Measurements from ENCODE around the gene HTRA2. TPM values are rescaled to one million over a fixed set of nuclear protein-coding genes. Genes with fewer than 3 reads are reported as not detected.

The HTRA2 gene
- total and polyA plus RNA-seq, 12 donors = 19.1 to 47.4 (median 36.7) TPM

GRCh38 chr2:74504591-74504990, 25.1 kb upstream of the HTRA2 start:
- Histone ChIP-seq H3K36me3 (replicated peaks in 1 of 2) (peaks cover 0 to 12% of the 10 kb centered on the region in 2 donors), H3K9me3 (replicated peaks in 1 of 3) (no peaks in the 10 kb centered on the region), H3K27me3 (peaks cover 17% of the 10 kb centered on the region), H3K4me1 (replicated peaks in 1 of 2) (peaks cover 19 to 50% of the 10 kb centered on the region in 2 donors), H3K4me3 (no peak overlapping the region), H3K27ac (no peak overlapping the region)
- DNase-seq = no peak
- no peak for TF ChIP-seq CTCF (IDR thresholded peaks at IDR 0.05)
- intact Hi-C loops (cut with DNase I) = no loop called here
- WGBS, 4 donors = 94 to 100% (median 97%) methylated on average over 3 of the region's 3 CpGs

- H3K36me3 ChIP-seq (replicated peaks in 1 of 2) = peaks cover 0 to 12% of the 10 kb centered on the region in 2 donors
- H3K27me3 ChIP-seq = peaks cover 10% of the 10 kb centered on the region
- no peak for TF ChIP-seq POLR2A (IDR thresholded peaks at IDR 0.05)
- no peak for TF ChIP-seq CTCF (IDR thresholded peaks at IDR 0.05)
- intact Hi-C loops (cut with DNase I) = loop anchor here in 1 of 2 donors (2.0 kb wide), 1 partner anchor 23 kb away; the partner anchor contains the start of genes AUP1 and HTRA2
- no peak overlapping the region for H3K27ac ChIP-seq
- peaks cover 19 to 50% of the 10 kb centered on the region in 2 donors for H3K4me1 ChIP-seq (replicated peaks in 1 of 2)
- H3K9me3 ChIP-seq (replicated peaks in 1 of 3) = no peaks in the 10 kb centered on the region
- H3K4me3 ChIP-seq = peak overlapping the region in 1 of 4 donors; percentile 91
- WGBS, 4 donors = 91 to 96% (median 95%) methylated on average over 14 of the region's 14 CpGs
- no peak for DNase-seq
Observed at GRCh38 chr2:74505448-74506246, 24.1 kb upstream of the HTRA2 start.

- peaks cover 19% of the 10 kb centered on the region for H3K27me3 ChIP-seq
Observed at GRCh38 chr2:74507145-74507925, 22.4 kb upstream of the HTRA2 start, which contains the start of gene PCGF1. TSS of gene PCGF1 (minus strand) at chr2:74507695. CDS start at chr2:74507668, 27 bp downstream.

More at GRCh38 chr2:74507145-74507925, 22.4 kb upstream of the HTRA2 start, which contains the start of gene PCGF1:
- Histone ChIP-seq H3K27ac (peak within 1 kb of the TSS; percentile 29 to 100 (median 95)), H3K4me3 (peak within 1 kb of the TSS; percentile 5 to 91 (median 80)), H3K36me3 (replicated peaks in 1 of 2) (peaks cover 0 to 12% of the 10 kb centered on the region in 2 donors), H3K4me1 (replicated peaks in 1 of 2) (peaks cover 19 to 50% of the 10 kb centered on the region in 2 donors), H3K9me3 (replicated peaks in 1 of 3) (no peaks in the 10 kb centered on the region)
- TF ChIP-seq POLR2A (IDR thresholded peaks at IDR 0.05) (peak; percentile 33 to 57), CTCF (IDR thresholded peaks at IDR 0.05) (peak in 2 of 6 experiments; percentile 27 to 39)
- 0 to 1% (median 0%) methylated on average over 20 to 56 of the region's 56 CpGs for WGBS, 4 donors
- intact Hi-C loops (cut with DNase I) = loop anchor here in 1 of 2 donors (2.0 kb wide), 1 partner anchor 21 kb away; the partner anchor contains the start of genes AUP1 and HTRA2
- peak; percentile 97 to 100 (median 99) for DNase-seq
